ENCODE measurements around the gene S100A12. TPM values are rescaled to one million over a fixed set of nuclear protein-coding genes. Genes with fewer than 3 reads are reported as not detected.

S100A12 gene
- total and polyA plus RNA-seq, 9 of the 15 experiments (the other 6 are each of a cell fraction or from before 2014, with no cell fraction given) = not detected

DNA sequence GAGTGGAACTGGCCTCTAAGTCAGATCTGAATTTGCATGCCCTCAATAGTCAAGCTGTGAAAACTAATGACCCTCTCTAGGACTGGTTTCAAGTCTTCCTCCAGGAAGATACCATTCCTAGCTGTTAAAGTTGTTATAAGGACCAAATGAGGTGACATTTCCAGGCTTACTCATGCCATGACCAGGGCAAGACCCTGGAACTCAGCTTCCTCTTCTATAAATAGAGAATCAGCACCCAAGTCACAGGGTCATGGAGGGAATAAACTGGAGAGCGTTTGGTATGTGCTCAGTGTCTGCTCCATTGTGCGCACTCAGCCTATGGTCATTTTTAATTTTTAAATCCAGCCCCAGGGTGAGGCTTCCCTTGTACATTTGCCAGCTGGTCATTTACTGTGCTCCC lies 15.2 kb downstream of the S100A12 start:
- Histone ChIP-seq H3K9me1 (ENCODE audit: control insufficient read depth, insufficient read depth, low read length) (no peaks in the 10 kb centered on the region), H2AFZ (ENCODE audit: low read depth, low read length) (no peak overlapping the region), H3K27me3 (ENCODE audit: control insufficient read depth in 2 of 2, insufficient read depth in 2 of 2, low read length in 2 of 2) (peaks cover 4 to 53% of the 10 kb centered on the region in 2 experiments; a peak in 4 of 5 replicates), H3K27ac (ENCODE audit: extremely low read depth, low read depth, low read length) (no peak overlapping the region), H3K9me3 (replicated peaks; ENCODE audit: control insufficient read depth, insufficient read depth, low read depth, low read length) (no peaks in the 10 kb centered on the region), H3K4me2 (ENCODE audit: insufficient read depth, low read length) (no peak overlapping the region), H3K36me3 (ENCODE audit: control insufficient read depth, insufficient read depth, low read length) (no peaks in the 10 kb centered on the region), H4K20me1 (replicated peaks; ENCODE audit: control insufficient read depth, insufficient read depth, low read length) (no peaks in the 10 kb centered on the region; the same call in 1 of the 2 replicates), H3K9ac (ENCODE audit: insufficient read depth in 1 of 2, low read depth in 2 of 2, low read length in 2 of 2) (no peak overlapping the region), H3K4me1 (replicated peaks in 1 of 2; ENCODE audit: control insufficient read depth in 2 of 2, insufficient read depth in 2 of 2, low read length in 2 of 2) (peaks cover 0 to 5% of the 10 kb centered on the region in 2 experiments; a peak in 1 of 5 replicates), H3K4me3 (no peak overlapping the region), H3K79me2 (ENCODE audit: control insufficient read depth, insufficient read depth, low read length) (no peaks in the 10 kb centered on the region)
- DNase-seq (ENCODE audit: extremely low read depth in 1 of 4, low spot score in 3 of 4) = no peak
- POLR2A ChIA-PET = no interaction called here
- FAIRE-seq = no peak
- intact Hi-C loops (cut with micrococcal nuclease) (no loop called here), in situ Hi-C loops (cut with MboI) (no loop called here)
- 45% methylated on average over 2 of the region's 2 CpGs for WGBS (ENCODE audit: insufficient coverage, low coverage, missing lambda C conversion rate)
- CTCF ChIA-PET (ENCODE audit: low intra/inter-chr PET ratio) = no interaction called here
- no TSS peak for BruUV-seq (replicated peaks)
- no peak for ATAC-seq
- TF ChIP-seq ZNF561 (CRISPR knock-in tag; conservative IDR thresholded peaks at IDR 0.05) (no peak), ZNF77 (CRISPR knock-in tag; IDR thresholded peaks at IDR 0.05) (no peak), SNIP1 (IDR thresholded peaks at IDR 0.05; ENCODE audit: low read depth) (no peak), ZNF24 (IDR thresholded peaks at IDR 0.05) (no peak), ETV5 (CRISPR knock-in tag; IDR thresholded peaks at IDR 0.05; ENCODE audit: low read depth) (no peak), ZNF133 (CRISPR knock-in tag; IDR thresholded peaks at IDR 0.05) (no peak), MTA3 (IDR thresholded peaks at IDR 0.05; ENCODE audit: borderline replicate concordance) (no peak), TOE1 (IDR thresholded peaks at IDR 0.05; ENCODE audit: borderline replicate concordance) (no peak), TOE1 (CRISPR knock-in tag; IDR thresholded peaks at IDR 0.05; ENCODE audit: borderline replicate concordance, low read depth) (no peak), ZBTB1 (CRISPR knock-in tag; IDR thresholded peaks at IDR 0.05; ENCODE audit: borderline replicate concordance, low read depth) (no peak)
- TF ChIP-seq, protein P1, sequence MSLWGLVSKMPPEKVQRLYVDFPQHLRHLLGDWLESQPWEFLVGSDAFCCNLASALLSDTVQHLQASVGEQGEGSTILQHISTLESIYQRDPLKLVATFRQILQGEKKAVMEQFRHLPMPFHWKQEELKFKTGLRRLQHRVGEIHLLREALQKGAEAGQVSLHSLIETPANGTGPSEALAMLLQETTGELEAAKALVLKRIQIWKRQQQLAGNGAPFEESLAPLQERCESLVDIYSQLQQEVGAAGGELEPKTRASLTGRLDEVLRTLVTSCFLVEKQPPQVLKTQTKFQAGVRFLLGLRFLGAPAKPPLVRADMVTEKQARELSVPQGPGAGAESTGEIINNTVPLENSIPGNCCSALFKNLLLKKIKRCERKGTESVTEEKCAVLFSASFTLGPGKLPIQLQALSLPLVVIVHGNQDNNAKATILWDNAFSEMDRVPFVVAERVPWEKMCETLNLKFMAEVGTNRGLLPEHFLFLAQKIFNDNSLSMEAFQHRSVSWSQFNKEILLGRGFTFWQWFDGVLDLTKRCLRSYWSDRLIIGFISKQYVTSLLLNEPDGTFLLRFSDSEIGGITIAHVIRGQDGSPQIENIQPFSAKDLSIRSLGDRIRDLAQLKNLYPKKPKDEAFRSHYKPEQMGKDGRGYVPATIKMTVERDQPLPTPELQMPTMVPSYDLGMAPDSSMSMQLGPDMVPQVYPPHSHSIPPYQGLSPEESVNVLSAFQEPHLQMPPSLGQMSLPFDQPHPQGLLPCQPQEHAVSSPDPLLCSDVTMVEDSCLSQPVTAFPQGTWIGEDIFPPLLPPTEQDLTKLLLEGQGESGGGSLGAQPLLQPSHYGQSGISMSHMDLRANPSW (CRISPR knock-in tag; IDR thresholded peaks at IDR 0.05) = no peak
